Thyroid gland (tissue), 4 donors: ENCODE data around the gene ID2. TPM values are rescaled to one million over a fixed set of nuclear protein-coding genes. Genes with fewer than 3 reads are reported as not detected.

Experiments used
- DNase-seq, 2 donors: peaks; one replicate each; pipeline ENCODE4 v3.0.0-alpha.2; 2019
- H3K27ac ChIP-seq, 3 donors: fragments of 200-600 bp; sonication (generic); 1 replicate in 2 of 3; 2 replicates in 1 of 3; pipeline ENCODE4 v1.5.1; 2016 to 2019; ENCODE audit warnings: mild to moderate bottlenecking in 1 of 3, moderate library complexity in 1 of 3
- H3K27me3 ChIP-seq: fragments of 200-600 bp; sonication (generic); one replicate; pipeline ENCODE4 v1.5.1; 2019
- H3K36me3 ChIP-seq, 2 donors: fragments of 200-600 bp; sonication (generic); one replicate each; pipeline ENCODE4 v1.5.1; 2016 to 2019
- H3K4me1 ChIP-seq, 2 donors: fragments of 200-600 bp; sonication (generic); one replicate each; pipeline ENCODE4 v1.5.1; 2017 to 2019
- H3K4me3 ChIP-seq, 3 donors: fragments of 200-600 bp; sonication (generic); replicated peaks in 1 of 3; 1 replicate in 2 of 3; 2 replicates in 1 of 3; pipeline ENCODE4 v1.5.1; 2016; ENCODE audit warnings: mild to moderate bottlenecking in 1 of 3
- H3K9me3 ChIP-seq: fragments of 200-600 bp; sonication (generic); one replicate; pipeline ENCODE4 v1.5.1; 2017
- CTCF ChIP-seq, 6 experiments: fragments of 200-600 bp in 3 of 6; fragments of 450-650 bp in 3 of 6; sonication (generic) in 3 of 6; IDR thresholded peaks; one replicate each; pipeline ENCODE4 v1.5.1; 2016 to 2019; ENCODE audit warnings: antibody characterized with exemption in 6 of 6, mild to moderate bottlenecking in 2 of 6, inconsistent platforms in 1 of 6, moderate library complexity in 1 of 6
- POLR2A ChIP-seq, 2 donors: fragments of 450-650 bp; IDR thresholded peaks; one replicate each; pipeline ENCODE4 v1.6.1; 2017; ENCODE audit warnings: antibody characterized with exemption in 2 of 2, mild to moderate bottlenecking in 2 of 2, moderate library complexity in 1 of 2
- WGBS, 2 donors: methylation state at CpG; one replicate each; pipeline ENCODE4 v1.1.5; 2017; 5-methylcytosine and 5-hydroxymethylcytosine counted together
- intact Hi-C: fragments of 100-400 bp; cut with DNase I; formaldehyde crosslinking; loops from one replicate; pipeline ENCODE4 v1.15.1; 2023
- total RNA-seq, 4 donors: library from RNA; depleted of rRNA; stranded (reverse); fragments of >200 nt; gene quantifications; one replicate each; pipeline ENCODE4 v1.2.3, GENCODE V29; 2016

Gene ID2
- total RNA-seq, 4 donors from 2014 or later: 226 to 298 (median 247) TPM

DNA sequence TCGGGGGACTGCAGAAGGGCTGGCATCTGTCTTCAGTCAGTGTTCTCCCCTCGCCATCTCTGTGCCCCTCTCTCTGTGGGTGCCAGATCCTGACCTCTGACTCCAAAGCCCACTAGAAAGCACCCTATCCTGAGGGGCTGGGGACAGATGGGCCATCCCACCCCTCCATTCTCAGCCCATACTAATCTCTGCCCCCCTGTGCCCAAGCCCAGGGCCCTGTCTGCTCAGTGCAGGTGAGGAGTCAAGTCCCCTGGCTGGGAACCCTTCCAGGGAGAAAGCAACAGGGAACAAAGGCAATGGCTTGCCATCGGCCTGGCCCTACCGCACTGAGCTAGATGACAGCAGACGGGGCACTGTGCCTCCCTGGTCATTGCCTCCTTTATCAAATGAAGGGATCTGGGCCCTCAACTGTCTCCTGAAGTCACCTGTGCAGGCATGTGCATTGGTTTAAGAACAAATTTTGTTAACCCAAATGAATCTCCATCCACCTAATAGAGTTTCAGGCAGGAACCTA, 42.7 kb upstream of the ID2 start:
- no peak for DNase-seq
- H3K36me3 ChIP-seq: no peaks in the 10 kb centered on the region
- H3K27ac ChIP-seq: no peak overlapping the region
- intact Hi-C loops: no loop called here
- TF ChIP-seq POLR2A (IDR thresholded peaks at IDR 0.05) (no peak), CTCF (IDR thresholded peaks at IDR 0.05) (no peak)
- H3K4me1 ChIP-seq: peaks cover 9 to 15% of the 10 kb centered on the region in 2 donors
- H3K27me3 ChIP-seq: no peaks in the 10 kb centered on the region
- no peak overlapping the region for H3K4me3 ChIP-seq
- 98 to 100% methylated on average over 4 to 5 of the region's 5 CpGs for WGBS, 2 donors
- no peaks in the 10 kb centered on the region for H3K9me3 ChIP-seq

GRCh38 chr2:8640498-8640897, 41.4 kb upstream of the ID2 start:
- no peak for DNase-seq
- no peak overlapping the region for H3K27ac ChIP-seq
- WGBS, 2 donors: 91 to 97% methylated on average over 8 of the region's 8 CpGs
- H3K4me1 ChIP-seq: peaks cover 9 to 15% of the 10 kb centered on the region in 2 donors
- H3K36me3 ChIP-seq: no peaks in the 10 kb centered on the region
- intact Hi-C loops: no loop called here
- H3K27me3 ChIP-seq: no peaks in the 10 kb centered on the region
- H3K4me3 ChIP-seq: no peak overlapping the region
- H3K9me3 ChIP-seq: no peaks in the 10 kb centered on the region
- TF ChIP-seq CTCF (IDR thresholded peaks at IDR 0.05): no peak
- no peak for TF ChIP-seq POLR2A (IDR thresholded peaks at IDR 0.05)

DNA sequence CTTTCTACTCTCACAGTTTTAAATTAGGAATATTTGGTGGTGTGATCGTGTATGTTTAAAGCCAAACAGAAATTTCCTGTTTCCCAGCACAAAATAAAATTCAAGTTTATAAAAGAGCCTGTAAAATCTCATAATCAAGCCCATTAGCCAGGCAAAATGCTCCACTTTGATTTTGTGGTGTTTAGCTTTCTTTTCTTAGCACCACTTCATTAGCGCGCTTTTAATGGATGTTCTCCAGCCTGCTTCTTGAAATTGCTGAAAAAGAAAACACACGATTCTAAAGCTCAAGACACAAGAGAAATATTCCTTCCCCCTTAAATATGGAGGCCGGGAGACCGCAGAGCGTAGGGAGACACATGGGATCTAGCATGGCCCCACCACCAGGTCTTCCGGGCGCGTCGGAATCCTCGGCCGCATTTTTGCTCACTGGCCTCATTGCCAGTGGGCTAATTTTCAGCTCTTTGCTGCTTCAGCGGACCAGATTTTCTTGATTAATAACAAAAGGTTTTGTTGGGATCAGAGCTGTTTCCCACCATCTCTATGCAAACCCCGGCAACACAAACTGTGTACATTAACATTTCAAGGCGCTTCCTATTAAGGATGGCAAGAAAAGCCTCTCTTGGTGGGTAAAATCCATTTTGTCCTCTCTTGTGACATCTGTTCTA, 40.4 kb upstream of the ID2 start:
- Histone ChIP-seq H3K4me3 (no peak overlapping the region), H3K27ac (no peak overlapping the region), H3K4me1 (peaks cover 9 to 11% of the 10 kb centered on the region in 2 donors), H3K9me3 (no peaks in the 10 kb centered on the region), H3K27me3 (no peaks in the 10 kb centered on the region), H3K36me3 (no peaks in the 10 kb centered on the region)
- intact Hi-C loops: no loop called here
- no peak for DNase-seq
- 94 to 95% methylated on average over 16 of the region's 16 CpGs for WGBS, 2 donors
- TF ChIP-seq POLR2A (IDR thresholded peaks at IDR 0.05) (no peak), CTCF (IDR thresholded peaks at IDR 0.05) (no peak)

DNA sequence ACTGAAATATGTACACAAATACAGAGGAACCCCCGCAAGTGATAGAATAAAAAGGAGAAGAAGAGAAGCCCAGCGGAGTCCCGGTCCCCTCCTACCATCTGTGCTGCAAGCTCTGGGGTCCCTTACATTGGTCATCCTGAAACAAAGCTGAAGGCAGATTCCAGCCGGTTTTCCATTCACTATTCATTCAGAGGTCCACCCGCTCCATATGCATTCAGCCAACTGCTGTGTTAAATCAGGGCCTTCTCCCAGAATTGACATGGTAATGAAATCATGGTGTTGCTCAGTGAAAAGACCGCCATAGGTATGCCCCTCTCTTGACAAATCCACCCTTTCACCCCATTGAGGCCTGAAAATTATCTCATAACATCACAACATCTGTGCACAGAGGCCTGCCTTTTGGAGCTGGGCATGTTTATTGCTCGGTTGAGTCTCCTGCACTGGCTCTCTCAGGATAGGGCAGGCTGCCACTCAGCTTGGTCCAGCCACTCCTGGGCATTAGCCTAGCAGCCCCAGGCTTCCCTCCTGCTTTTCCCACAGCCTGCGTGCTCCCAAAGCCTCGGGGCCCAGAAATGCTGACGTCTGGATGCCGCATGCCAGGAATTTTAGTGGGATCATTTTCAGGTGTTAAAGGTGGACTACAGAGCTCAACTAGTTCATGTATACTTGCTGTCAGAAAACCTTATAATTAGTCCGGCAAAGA, 39.3 kb upstream of the ID2 start:
- Histone ChIP-seq H3K9me3 (no peaks in the 10 kb centered on the region), H3K4me1 (peaks cover 0 to under 1% of the 10 kb centered on the region in 2 donors), H3K36me3 (no peaks in the 10 kb centered on the region), H3K27ac (no peak overlapping the region), H3K4me3 (no peak overlapping the region), H3K27me3 (no peaks in the 10 kb centered on the region)
- WGBS, 2 donors: 91 to 92% methylated on average over 12 of the region's 12 CpGs
- no peak for DNase-seq
- TF ChIP-seq CTCF (IDR thresholded peaks at IDR 0.05) (no peak), POLR2A (IDR thresholded peaks at IDR 0.05) (no peak)
- intact Hi-C loops: no loop called here
